ENCODE measurements around the gene CRYL1. TPM values are rescaled to one million over a fixed set of nuclear protein-coding genes. Genes with fewer than 3 reads are reported as not detected.

CRYL1 gene
- total RNA-seq, 1 donor from 2014 or later = 3.6 TPM

GRCh38 chr13:20534038-20534608 is 8.5 kb upstream of the CRYL1 start:
- Histone ChIP-seq H2AFZ (replicated peaks) (no peak overlapping the region), H4K20me1 (ENCODE audit: low read depth) (no peaks in the 10 kb centered on the region), H3K36me3 (no peaks in the 10 kb centered on the region), H3K4me3 (no peak overlapping the region), H3K4me2 (no peak overlapping the region), H3K4me1 (no peaks in the 10 kb centered on the region), H3K27me3 (peaks cover 3% of the 10 kb centered on the region), H3K9ac (no peak overlapping the region), H3K27ac (no peak overlapping the region), H3K9me3 (ENCODE audit: low read depth) (peaks cover 6% of the 10 kb centered on the region), H3F3A (ENCODE audit: low read depth) (no peaks in the 10 kb centered on the region), H3K79me2 (ENCODE audit: low read depth) (no peaks in the 10 kb centered on the region)
- no peak for TF ChIP-seq CTCF (IDR thresholded peaks at IDR 0.05)
- no peak for TF ChIP-seq EZH2phosphoT487 (IDR thresholded peaks at IDR 0.05)
- TF ChIP-seq EZH2 (IDR thresholded peaks at IDR 0.05) = no peak
- Mint-ChIP-seq H3K27me3 (ENCODE audit: insufficient read depth, low read depth) (no peaks in the 10 kb centered on the region), H3K9me3 (peaks cover 6% of the 10 kb centered on the region), H3K36me3 (no peaks in the 10 kb centered on the region), H3K4me1 (no peaks in the 10 kb centered on the region), H3K4me3 (no peak overlapping the region), H3K27ac (no peak overlapping the region)
- no peak for DNase-seq (ENCODE audit: low spot score)

GRCh38 chr13:20528452-20528851 is 2.8 kb upstream of the CRYL1 start:
- H3K27me3 Mint-ChIP-seq (ENCODE audit: insufficient read depth, low read depth) = peaks cover 10% of the 10 kb centered on the region
- no peak overlapping the region for H3K4me2 ChIP-seq
- TF ChIP-seq EZH2 (IDR thresholded peaks at IDR 0.05) (no peak), CTCF (IDR thresholded peaks at IDR 0.05) (no peak), EZH2phosphoT487 (IDR thresholded peaks at IDR 0.05) (no peak)
- peaks cover 12% of the 10 kb centered on the region for H3F3A ChIP-seq (ENCODE audit: low read depth)
- H3K27me3 ChIP-seq = peaks cover 60% of the 10 kb centered on the region
- no peak overlapping the region for H3K4me3 ChIP-seq
- H3K27ac ChIP-seq = no peak overlapping the region
- no peak overlapping the region for H2AFZ ChIP-seq (replicated peaks)
- H3K36me3 ChIP-seq = no peaks in the 10 kb centered on the region
- peaks cover 4% of the 10 kb centered on the region for H3K4me1 ChIP-seq
- H3K4me3 Mint-ChIP-seq = no peak overlapping the region
- no peak for DNase-seq (ENCODE audit: low spot score)
- H3K9me3 Mint-ChIP-seq = no peaks in the 10 kb centered on the region
- H4K20me1 ChIP-seq (ENCODE audit: low read depth) = peaks cover 4% of the 10 kb centered on the region
- no peaks in the 10 kb centered on the region for H3K36me3 Mint-ChIP-seq
- no peaks in the 10 kb centered on the region for H3K79me2 ChIP-seq (ENCODE audit: low read depth)
- H3K9ac ChIP-seq = no peak overlapping the region
- H3K27ac Mint-ChIP-seq = no peak overlapping the region
- peaks cover 4% of the 10 kb centered on the region for H3K4me1 Mint-ChIP-seq
- no peaks in the 10 kb centered on the region for H3K9me3 ChIP-seq (ENCODE audit: low read depth)

- H3K4me3 Mint-ChIP-seq = peak overlapping the region; percentile 82
- H3K27ac ChIP-seq = no peak overlapping the region
- peaks cover 4% of the 10 kb centered on the region for H4K20me1 ChIP-seq (ENCODE audit: low read depth)
- H3K4me3 ChIP-seq = peak overlapping the region; percentile 94
- H3K36me3 ChIP-seq = no peaks in the 10 kb centered on the region
- H3K27ac Mint-ChIP-seq = no peak overlapping the region
- H3K9ac ChIP-seq = no peak overlapping the region
- TF ChIP-seq EZH2 (IDR thresholded peaks at IDR 0.05) (no peak), EZH2phosphoT487 (IDR thresholded peaks at IDR 0.05) (no peak), CTCF (IDR thresholded peaks at IDR 0.05) (no peak)
- H3K4me1 ChIP-seq = peaks cover 4% of the 10 kb centered on the region
- peaks cover 6% of the 10 kb centered on the region for H3K4me1 Mint-ChIP-seq
- no peaks in the 10 kb centered on the region for H3K9me3 Mint-ChIP-seq
- H3K27me3 ChIP-seq = peaks cover 64% of the 10 kb centered on the region
- DNase-seq (ENCODE audit: low spot score) = no peak
- H3K79me2 ChIP-seq (ENCODE audit: low read depth) = no peaks in the 10 kb centered on the region
- no peak overlapping the region for H2AFZ ChIP-seq (replicated peaks)
- peaks cover 16% of the 10 kb centered on the region for H3K27me3 Mint-ChIP-seq (ENCODE audit: insufficient read depth, low read depth)
- H3F3A ChIP-seq (ENCODE audit: low read depth) = peaks cover 12% of the 10 kb centered on the region
- H3K9me3 ChIP-seq (ENCODE audit: low read depth) = no peaks in the 10 kb centered on the region
- peak overlapping the region; percentile 98 for H3K4me2 ChIP-seq
- no peaks in the 10 kb centered on the region for H3K36me3 Mint-ChIP-seq
Measured at GRCh38 chr13:20526664-20527063, 1.0 kb upstream of the CRYL1 start.

Data from neural progenitor cell (in vitro differentiated cells).